SH-SY5Y (cell line): Measurements from ENCODE around the gene LMAN2.

Source experiments
- GATA2 ChIP-seq: IDR thresholded peaks from 2 replicates; pipeline ENCODE4 v1.6.1; 2011; ENCODE audit warnings: mild to moderate bottlenecking, low read depth, low read length
- GATA3 ChIP-seq: IDR thresholded peaks from 2 replicates; pipeline ENCODE4 v1.6.1; 2011; ENCODE audit warnings: low read depth, mild to moderate bottlenecking, low read length, moderate library complexity

LMAN2 gene

GRCh38 chr5:177349762-177350161 lies 1.7 kb downstream of the LMAN2 start:
- no peak for TF ChIP-seq GATA2
- no peak for TF ChIP-seq GATA3

- no peak for TF ChIP-seq GATA3
These were observed 2.2 kb downstream of the LMAN2 start for GRCh38 chr5:177349362-177349647.

- TF ChIP-seq GATA2 (no peak), GATA3 (no peak)
These were observed 3.8 kb downstream of the LMAN2 start for GRCh38 chr5:177347699-177348098.

- TF ChIP-seq GATA3 (no peak), GATA2 (no peak)
These were observed 4.6 kb downstream of the LMAN2 start for GRCh38 chr5:177346820-177347219.

GRCh38 chr5:177344891-177345290 lies 6.6 kb downstream of the LMAN2 start:
- TF ChIP-seq GATA3: no peak
- TF ChIP-seq GATA2: no peak

- TF ChIP-seq GATA3 (no peak), GATA2 (no peak)
These were observed 7.7 kb downstream of the LMAN2 start for GRCh38 chr5:177343777-177344176.

GRCh38 chr5:177339107-177339638 lies 12.3 kb downstream of the LMAN2 start:
- TF ChIP-seq GATA2 (no peak), GATA3 (no peak)

GRCh38 chr5:177338251-177339106 lies 13.0 kb downstream of the LMAN2 start:
- no peak for TF ChIP-seq GATA3
- TF ChIP-seq GATA2: no peak

GRCh38 chr5:177336603-177337494 lies 14.6 kb downstream of the LMAN2 start:
- TF ChIP-seq GATA2 (no peak), GATA3 (no peak)

GRCh38 chr5:177336112-177336511 lies 15.4 kb downstream of the LMAN2 start:
- TF ChIP-seq GATA3 (no peak), GATA2 (no peak)

GRCh38 chr5:177335701-177336065 lies 15.8 kb downstream of the LMAN2 start:
- no peak for TF ChIP-seq GATA2
- no peak for TF ChIP-seq GATA3

- TF ChIP-seq GATA3: no peak
- no peak for TF ChIP-seq GATA2
These were observed 16.4 kb downstream of the LMAN2 start for GRCh38 chr5:177334781-177335700.

- TF ChIP-seq GATA3 (no peak), GATA2 (no peak)
These were observed 17.3 kb downstream of the LMAN2 start for GRCh38 chr5:177334155-177334551.
